Activated T-helper 2 cell treated with anti-CD3 and anti-CD28 coated beads, Interferon-gamma antibody, Interleukin-2, Interleukin-4, amounts not matched to agents 10 μg/mL and 5 μg/mL and 100 μg/mL, durations not matched to agents 14 hours and 24 hours and 36 hours (primary cell): Measurements from ENCODE around the gene AKAP8L. TPM values are rescaled to one million over a fixed set of nuclear protein-coding genes. Genes with fewer than 3 reads are reported as not detected.

ENCODE experiments used
- DNase-seq: peaks from one replicate; pipeline ENCODE4 v3.0.0; 2021; ENCODE audit warnings: low spot score
- H3K27ac Mint-ChIP-seq: one replicate; pipeline ENCODE4 v1.8.0; 2021; ENCODE audit warnings: mixed read lengths
- H3K27me3 Mint-ChIP-seq: one replicate; pipeline ENCODE4 v1.8.0; 2021; ENCODE audit warnings: low read depth, mixed read lengths
- H3K36me3 Mint-ChIP-seq: one replicate; pipeline ENCODE4 v1.8.0; 2021; ENCODE audit warnings: low read depth, mixed read lengths
- H3K4me1 Mint-ChIP-seq: one replicate; pipeline ENCODE4 v1.8.0; 2021; ENCODE audit warnings: low read depth, mixed read lengths
- H3K4me3 Mint-ChIP-seq: one replicate; pipeline ENCODE4 v1.8.0; 2021; ENCODE audit warnings: low read depth, mild to moderate bottlenecking, moderate library complexity, mixed read lengths
- H3K9me3 Mint-ChIP-seq: one replicate; pipeline ENCODE4 v1.8.0; 2021; ENCODE audit warnings: mixed read lengths
- intact Hi-C: fragments of 100-400 bp; cut with micrococcal nuclease; formaldehyde crosslinking; loops from one replicate; pipeline ENCODE4 v1.15.1; 2023
- total RNA-seq: library from RNA; stranded (reverse); gene quantifications from 2 replicates; pipeline ENCODE4 v1.2.3, GENCODE V29; 2022

The AKAP8L gene, protein sequence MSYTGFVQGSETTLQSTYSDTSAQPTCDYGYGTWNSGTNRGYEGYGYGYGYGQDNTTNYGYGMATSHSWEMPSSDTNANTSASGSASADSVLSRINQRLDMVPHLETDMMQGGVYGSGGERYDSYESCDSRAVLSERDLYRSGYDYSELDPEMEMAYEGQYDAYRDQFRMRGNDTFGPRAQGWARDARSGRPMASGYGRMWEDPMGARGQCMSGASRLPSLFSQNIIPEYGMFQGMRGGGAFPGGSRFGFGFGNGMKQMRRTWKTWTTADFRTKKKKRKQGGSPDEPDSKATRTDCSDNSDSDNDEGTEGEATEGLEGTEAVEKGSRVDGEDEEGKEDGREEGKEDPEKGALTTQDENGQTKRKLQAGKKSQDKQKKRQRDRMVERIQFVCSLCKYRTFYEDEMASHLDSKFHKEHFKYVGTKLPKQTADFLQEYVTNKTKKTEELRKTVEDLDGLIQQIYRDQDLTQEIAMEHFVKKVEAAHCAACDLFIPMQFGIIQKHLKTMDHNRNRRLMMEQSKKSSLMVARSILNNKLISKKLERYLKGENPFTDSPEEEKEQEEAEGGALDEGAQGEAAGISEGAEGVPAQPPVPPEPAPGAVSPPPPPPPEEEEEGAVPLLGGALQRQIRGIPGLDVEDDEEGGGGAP
- total RNA-seq, result 76.6 and 87.4 TPM in 2 replicates

DNA sequence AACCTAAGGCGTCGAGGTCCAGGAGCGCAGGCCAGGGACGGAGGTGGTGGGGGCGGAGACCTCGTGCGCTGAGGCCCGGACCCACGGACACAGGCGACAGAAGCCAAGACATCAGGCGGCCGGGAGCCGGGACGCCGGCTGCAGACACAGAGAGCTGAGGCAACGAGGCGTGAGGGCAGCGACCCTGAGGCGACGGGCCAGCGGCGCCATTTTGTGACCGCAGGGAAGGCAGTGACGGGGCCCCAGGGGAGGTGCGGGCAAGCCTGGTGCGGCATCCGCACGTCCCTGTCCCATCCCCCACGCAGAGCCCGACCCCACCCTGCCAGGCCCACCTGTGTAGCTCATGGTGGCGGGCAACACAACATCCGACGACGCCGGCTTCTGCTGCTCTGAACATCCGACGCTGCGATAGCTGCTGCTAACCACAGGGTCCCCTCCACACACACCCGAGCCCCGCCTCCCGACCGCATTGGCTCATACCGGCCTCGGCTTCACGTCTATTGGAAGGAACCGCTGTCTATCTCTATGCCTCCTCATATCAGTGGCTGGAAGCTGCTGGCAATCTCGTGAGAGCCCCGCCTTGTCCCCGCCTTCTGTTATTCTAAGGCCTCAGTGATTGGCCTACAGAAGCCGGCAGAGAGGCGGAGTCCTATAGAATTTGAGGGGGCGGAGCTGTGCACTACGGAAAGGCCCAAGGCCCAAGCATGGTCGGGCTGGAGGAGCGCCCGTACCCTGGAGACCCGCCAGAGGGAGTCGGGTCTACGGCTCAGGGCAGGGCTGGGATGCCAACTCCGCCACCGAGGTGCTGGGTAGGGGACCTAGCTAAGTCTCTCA is at the start of gene AKAP8L:
TSS of gene AKAP8L (minus strand) at position 410 of the 834 bp plus-strand sequence. CDS start at position 345, 65 bp downstream.
- intact Hi-C loops, result loop anchor here (1.0 to 5.0 kb wide), 6 partner anchors 14 to 291 kb away; partner anchors contain the start of gene AKAP8
- Mint-ChIP-seq H3K9me3 (peaks cover 5% of the 10 kb centered on the region), H3K4me3 (peak within 1 kb of the TSS; percentile 99), H3K36me3 (peaks cover 45% of the 10 kb centered on the region), H3K27me3 (no peaks in the 10 kb centered on the region), H3K4me1 (peaks cover 33% of the 10 kb centered on the region), H3K27ac (peak within 1 kb of the TSS; percentile 99)
- peak; percentile 99 for DNase-seq

DNA sequence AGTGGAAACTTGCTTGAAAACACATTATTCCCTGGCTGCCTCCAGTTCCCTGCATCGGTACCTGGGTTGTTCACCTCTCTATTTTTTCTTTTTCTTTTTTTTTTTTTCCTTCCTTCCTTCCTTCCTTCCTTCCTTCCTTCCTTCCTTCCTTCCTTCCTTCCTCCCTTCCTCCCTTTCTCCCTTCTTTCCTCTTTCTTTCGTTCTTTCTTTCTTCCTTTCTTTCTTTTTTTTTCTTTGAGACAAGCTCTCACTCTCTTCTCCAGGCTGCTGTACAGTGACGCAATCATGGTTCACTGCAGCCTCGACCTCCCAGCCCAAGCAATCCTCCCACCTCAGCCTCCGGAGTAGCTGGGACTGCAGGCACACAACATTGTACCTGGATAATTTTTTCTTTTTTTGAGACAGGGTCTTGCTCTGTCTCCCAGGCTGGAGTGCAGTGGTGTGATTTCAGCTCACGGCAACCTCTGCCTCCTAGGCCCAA is 49.0 kb upstream of the AKAP8L start:
- Mint-ChIP-seq H3K36me3 (peaks cover 32% of the 10 kb centered on the region), H3K27me3 (peaks cover 14% of the 10 kb centered on the region), H3K9me3 (peaks cover 3% of the 10 kb centered on the region), H3K4me3 (peak overlapping the region; percentile 60), H3K4me1 (peaks cover 45% of the 10 kb centered on the region), H3K27ac (peak overlapping the region; percentile 90)
- intact Hi-C loops, result loop anchor here (1.0 to 10.0 kb wide), 7 partner anchors 35 to 607 kb away; partner anchors contain the start of genes AKAP8 and TPM4
- DNase-seq, result no peak

DNA sequence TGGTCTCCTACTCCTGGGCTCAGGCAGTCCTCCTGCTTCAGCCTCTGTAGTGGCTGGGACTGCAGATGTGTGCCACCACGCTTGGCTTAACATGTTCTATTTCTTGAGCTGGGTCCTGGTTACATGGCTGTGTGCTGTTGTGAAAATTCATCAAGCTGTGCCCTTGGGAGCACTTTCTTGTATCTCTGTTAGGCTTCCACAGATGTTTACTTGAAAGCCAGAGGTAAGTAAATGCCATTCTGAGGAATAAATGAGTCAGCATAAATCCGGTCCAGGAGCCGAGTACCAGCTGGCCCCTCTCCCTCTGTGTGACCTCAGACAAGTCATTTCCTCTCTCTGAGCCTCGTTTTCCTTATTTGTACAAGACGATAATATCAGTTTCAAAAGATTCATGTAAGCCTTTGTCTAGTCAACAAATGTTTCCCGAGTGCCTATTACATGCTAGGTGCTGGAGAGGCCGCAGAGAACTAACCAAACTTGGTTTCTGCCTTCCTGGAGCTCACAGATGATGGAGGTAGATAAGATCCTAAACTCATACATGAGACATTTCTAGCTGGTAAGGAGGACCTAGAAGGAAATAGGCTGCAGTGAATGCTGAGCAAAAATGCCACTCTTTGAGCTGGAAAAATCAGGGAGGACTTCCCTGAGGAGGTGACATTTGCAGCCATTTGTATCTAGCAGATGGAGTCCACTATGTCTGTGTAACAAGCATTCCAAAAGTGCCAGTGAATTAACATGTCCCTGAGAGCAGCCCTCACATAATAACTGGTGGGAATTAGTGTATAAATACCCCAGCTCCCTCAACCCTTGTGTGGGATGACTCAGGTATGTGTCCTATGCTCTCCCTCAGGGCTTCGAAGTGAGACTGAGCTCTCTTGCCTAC is 48.3 kb upstream of the AKAP8L start:
- Mint-ChIP-seq H3K27ac (peak overlapping the region; percentile 85), H3K27me3 (peaks cover 14% of the 10 kb centered on the region), H3K4me3 (peak overlapping the region; percentile 43), H3K36me3 (peaks cover 38% of the 10 kb centered on the region), H3K9me3 (peaks cover 3% of the 10 kb centered on the region), H3K4me1 (peaks cover 49% of the 10 kb centered on the region)
- intact Hi-C loops, result loop anchor here (1.0 to 10.0 kb wide), 7 partner anchors 35 to 608 kb away; partner anchors contain the start of genes AKAP8 and TPM4
- peak; percentile 69 for DNase-seq

DNA sequence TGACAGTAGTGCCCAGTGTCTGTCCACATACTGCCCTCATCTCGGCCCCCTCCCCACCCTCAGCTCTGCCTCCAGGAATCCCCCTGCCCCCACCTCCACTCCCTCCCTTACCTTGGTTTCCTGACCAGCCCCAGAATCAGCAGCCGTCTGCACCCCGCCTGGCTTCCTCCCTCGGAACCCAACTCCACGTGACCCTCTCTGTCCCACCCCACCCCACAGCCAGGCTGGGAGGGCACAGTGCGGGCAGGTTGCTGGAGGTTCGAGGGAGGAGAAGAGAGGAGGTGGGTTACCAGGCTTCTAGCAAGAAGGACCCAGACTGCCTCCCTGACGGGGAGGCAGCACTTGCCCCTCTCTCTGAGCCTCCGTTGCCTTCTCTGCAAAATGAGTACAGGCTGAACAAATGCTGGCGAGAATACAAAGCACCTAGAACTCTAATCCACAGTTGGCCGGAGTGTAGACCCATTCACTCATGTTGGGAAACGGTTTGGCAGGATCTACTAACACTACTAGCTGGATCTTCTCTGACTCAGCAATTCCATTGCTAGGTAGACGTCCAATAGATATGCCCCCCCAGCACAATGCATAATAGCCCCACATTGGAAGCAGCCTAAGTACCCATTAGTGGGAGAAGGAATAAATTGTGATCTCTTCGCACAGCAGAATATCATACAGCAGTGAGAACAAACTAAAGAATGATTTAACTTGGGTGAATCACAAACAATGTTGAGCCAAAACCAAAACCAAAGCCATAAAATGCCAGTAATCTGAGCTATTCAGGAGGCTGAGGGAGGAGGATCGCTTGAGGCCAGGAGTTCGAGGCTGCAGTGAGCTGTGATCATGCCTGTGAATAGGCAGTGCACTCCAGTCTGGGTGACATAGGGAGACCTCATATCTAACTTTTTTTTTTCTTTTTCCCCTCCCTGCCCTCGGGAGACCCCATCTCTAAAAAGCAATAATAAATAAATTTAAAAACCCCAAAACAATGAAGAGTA is 45.9 kb upstream of the AKAP8L start, which contains the start of gene RASAL3:
TSS of gene RASAL3 (minus strand) at position 151 of the 992 bp plus-strand sequence. CDS start 186 bp downstream, outside the sequence.
- intact Hi-C loops, result loop anchor here (10.0 kb wide), 1 partner anchor 610 kb away; the partner anchor contains the start of gene TPM4
- peak within 1 kb of the TSS; percentile 93 for H3K27ac Mint-ChIP-seq
- peaks cover 58% of the 10 kb centered on the region for H3K36me3 Mint-ChIP-seq
- H3K4me3 Mint-ChIP-seq, result peak within 1 kb of the TSS; percentile 93
- DNase-seq, result peak; percentile 61
- H3K9me3 Mint-ChIP-seq, result peaks cover 3% of the 10 kb centered on the region
- peaks cover 10% of the 10 kb centered on the region for H3K27me3 Mint-ChIP-seq
- peaks cover 53% of the 10 kb centered on the region for H3K4me1 Mint-ChIP-seq

DNA sequence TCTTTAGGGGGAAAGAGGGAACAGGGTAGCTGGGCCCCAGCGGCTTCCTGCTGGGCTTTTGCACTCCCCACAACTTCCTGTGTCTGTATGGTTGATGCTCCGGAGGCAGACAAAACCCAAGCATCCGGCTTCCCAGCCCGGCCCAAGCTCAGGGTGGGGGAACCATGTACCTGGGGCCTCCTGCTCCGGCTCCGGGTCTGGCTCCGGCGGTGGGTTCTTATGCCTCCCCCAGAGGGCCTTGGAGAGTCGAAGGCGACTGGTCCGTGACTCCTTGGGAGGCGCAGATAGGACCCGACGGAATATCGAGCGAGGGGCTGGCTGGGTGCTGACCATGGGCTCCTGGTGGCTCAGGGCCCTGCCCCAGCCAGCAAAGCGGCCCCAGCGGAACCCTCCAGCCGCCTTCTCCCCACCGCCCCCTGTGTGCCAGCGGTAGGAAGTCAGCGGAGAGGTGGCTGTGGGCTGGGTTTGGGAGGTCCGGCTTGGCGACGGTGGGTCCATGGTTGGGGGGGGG is 45.1 kb upstream of the AKAP8L start:
- Mint-ChIP-seq H3K9me3 (peaks cover 3% of the 10 kb centered on the region), H3K27ac (peak overlapping the region; percentile 93), H3K4me3 (peak overlapping the region; percentile 93), H3K4me1 (peaks cover 49% of the 10 kb centered on the region), H3K36me3 (peaks cover 60% of the 10 kb centered on the region), H3K27me3 (peaks cover 5% of the 10 kb centered on the region)
- peak; percentile 74 for DNase-seq
- intact Hi-C loops, result loop anchor here (10.0 kb wide), 1 partner anchor 611 kb away; the partner anchor contains the start of gene TPM4

DNA sequence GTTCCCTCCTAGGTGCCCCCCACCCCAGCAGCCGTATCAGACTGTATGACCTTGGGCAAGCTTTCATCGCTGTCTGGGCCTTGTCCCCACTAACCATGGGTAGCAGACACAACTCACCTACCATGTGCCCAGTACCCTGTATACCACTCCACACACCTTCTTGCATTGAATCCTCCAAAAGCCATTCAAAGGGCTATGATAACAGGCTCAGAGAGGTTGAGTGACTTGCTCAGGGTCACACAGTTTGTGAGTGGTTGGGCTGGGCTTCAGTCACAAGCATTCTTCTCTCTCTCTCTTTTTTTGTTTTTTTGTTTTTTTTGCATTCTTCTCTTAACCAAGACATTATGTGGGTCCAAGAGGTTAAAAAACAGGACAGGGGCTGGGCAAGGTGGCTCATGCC is 42.9 kb upstream of the AKAP8L start:
- no peaks in the 10 kb centered on the region for H3K9me3 Mint-ChIP-seq
- H3K36me3 Mint-ChIP-seq, result peaks cover 62% of the 10 kb centered on the region
- intact Hi-C loops, result loop anchor here (10.0 kb wide), 1 partner anchor 613 kb away; the partner anchor contains the start of gene TPM4
- peak overlapping the region; percentile 51 for H3K27ac Mint-ChIP-seq
- H3K4me3 Mint-ChIP-seq, result no peak overlapping the region
- no peaks in the 10 kb centered on the region for H3K27me3 Mint-ChIP-seq
- H3K4me1 Mint-ChIP-seq, result peaks cover 28% of the 10 kb centered on the region
- DNase-seq, result no peak

DNA sequence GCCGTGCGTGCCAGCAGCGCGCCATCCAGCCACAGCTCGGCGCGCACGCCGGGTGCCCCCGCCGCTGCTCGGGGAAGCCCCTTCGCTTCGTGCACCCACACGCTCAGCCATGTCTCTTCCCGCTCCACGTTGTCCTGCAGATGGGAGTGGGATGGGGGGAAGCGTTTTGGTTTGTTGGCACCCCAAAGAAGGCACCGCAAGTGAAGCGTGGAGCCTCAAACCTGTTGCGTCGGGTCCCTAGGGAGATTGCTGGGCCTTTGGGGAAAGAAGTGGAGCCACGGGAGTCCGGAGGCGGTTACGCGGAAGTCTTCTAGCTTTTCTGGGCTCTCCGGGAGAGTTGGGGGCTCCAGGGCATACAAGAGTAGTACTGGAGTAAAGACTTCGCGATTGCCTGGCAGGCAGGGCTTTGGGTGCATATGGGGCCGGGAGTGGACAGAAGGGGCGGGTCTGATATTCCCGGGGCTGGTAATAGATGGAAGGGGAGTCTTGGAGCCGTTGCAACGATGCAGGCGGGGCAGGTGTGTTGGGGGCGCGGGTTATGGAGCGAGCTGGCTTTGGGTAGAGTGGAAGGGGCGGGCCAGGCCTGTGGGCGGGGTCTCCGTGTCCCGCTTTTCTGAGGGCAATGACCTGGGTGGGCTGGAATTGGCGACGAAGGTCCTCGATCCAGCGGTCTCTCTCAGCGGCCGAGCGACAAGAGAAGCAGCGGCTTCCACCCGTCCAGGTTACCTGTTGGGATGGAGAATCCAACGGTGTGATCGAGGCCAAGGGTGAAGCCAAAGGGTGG is 39.1 kb upstream of the AKAP8L start:
- Mint-ChIP-seq H3K27me3 (no peaks in the 10 kb centered on the region), H3K4me1 (peaks cover 12% of the 10 kb centered on the region), H3K9me3 (no peaks in the 10 kb centered on the region), H3K36me3 (peaks cover 77% of the 10 kb centered on the region), H3K27ac (no peak overlapping the region), H3K4me3 (no peak overlapping the region)
- no peak for DNase-seq
- intact Hi-C loops, result no loop called here

DNA sequence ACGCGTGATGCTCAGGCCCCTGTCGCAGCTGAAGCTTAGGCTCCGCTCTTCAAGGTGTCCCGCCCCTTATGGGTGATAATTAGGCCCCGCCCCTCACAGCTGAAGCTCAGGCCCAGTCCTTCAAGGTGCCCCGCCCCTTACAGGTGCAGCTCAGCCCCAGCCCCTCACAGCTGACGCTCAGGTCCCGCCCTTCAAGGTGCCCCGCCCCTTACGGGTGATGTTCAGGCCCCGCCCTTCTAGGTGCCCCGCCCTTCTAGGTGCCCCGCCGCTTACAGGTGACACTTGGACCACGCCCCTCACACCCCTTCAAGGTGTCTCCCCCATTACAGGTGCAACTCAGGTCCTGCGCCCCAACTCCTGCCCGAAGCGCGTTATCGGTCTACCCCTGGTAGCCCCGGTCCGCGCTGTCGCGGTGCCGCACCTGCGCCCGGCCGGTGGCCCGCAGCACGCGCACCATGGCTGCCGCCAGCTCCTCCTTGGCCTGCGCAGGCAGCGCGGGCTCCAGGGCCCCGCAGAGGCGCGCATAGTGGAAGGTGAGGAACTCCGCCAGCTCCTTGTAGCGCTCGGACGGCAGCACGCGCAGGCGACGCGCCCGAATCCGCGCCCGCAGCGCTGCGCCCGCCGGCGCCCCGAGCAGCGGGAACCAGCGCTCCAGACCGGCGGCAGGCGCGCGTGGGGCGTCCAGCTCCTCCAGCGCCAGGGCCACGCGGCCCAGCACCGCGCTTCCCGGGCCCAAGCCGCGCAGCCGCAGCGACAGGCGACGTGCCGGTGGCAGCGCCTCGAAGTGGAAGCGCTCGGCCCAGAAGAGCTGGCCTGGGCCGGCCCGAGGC is 38.3 kb upstream of the AKAP8L start:
- no peaks in the 10 kb centered on the region for H3K27me3 Mint-ChIP-seq
- intact Hi-C loops, result no loop called here
- no peak for DNase-seq
- H3K27ac Mint-ChIP-seq, result no peak overlapping the region
- peaks cover 9% of the 10 kb centered on the region for H3K4me1 Mint-ChIP-seq
- no peak overlapping the region for H3K4me3 Mint-ChIP-seq
- H3K36me3 Mint-ChIP-seq, result peaks cover 77% of the 10 kb centered on the region
- H3K9me3 Mint-ChIP-seq, result no peaks in the 10 kb centered on the region

DNA sequence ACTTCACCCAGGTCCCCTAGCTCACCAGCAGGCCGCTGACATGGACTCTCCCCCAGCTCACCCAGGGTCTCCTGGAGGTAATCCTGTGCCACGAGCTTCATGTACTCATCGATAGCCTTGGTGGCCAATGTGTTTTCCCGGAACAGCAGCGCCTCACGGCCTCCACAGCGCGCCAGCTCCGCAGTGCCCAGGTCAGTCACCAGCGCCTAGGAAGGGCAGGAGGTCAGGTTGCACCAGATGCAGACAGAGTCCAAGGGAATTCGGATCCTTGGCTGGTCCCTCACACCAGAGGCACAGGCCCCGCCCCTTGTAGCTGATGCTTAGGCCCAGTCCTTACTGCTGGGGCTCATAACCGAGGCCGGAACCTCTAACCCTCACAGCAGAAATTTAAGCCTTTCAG is 37.7 kb upstream of the AKAP8L start:
- H3K27me3 Mint-ChIP-seq, result no peaks in the 10 kb centered on the region
- no peaks in the 10 kb centered on the region for H3K9me3 Mint-ChIP-seq
- no peak overlapping the region for H3K27ac Mint-ChIP-seq
- intact Hi-C loops, result no loop called here
- peaks cover 76% of the 10 kb centered on the region for H3K36me3 Mint-ChIP-seq
- H3K4me1 Mint-ChIP-seq, result peaks cover 2% of the 10 kb centered on the region
- DNase-seq, result no peak
- no peak overlapping the region for H3K4me3 Mint-ChIP-seq
